NCI-H2029 (cell line): ENCODE data around the gene CCN2.

ENCODE experiments used
- DNase-seq: peaks from one replicate; lab custom pipeline; 2025; lab: John Stamatoyannopoulos, UW

Gene CCN2, protein sequence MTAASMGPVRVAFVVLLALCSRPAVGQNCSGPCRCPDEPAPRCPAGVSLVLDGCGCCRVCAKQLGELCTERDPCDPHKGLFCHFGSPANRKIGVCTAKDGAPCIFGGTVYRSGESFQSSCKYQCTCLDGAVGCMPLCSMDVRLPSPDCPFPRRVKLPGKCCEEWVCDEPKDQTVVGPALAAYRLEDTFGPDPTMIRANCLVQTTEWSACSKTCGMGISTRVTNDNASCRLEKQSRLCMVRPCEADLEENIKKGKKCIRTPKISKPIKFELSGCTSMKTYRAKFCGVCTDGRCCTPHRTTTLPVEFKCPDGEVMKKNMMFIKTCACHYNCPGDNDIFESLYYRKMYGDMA

DNA sequence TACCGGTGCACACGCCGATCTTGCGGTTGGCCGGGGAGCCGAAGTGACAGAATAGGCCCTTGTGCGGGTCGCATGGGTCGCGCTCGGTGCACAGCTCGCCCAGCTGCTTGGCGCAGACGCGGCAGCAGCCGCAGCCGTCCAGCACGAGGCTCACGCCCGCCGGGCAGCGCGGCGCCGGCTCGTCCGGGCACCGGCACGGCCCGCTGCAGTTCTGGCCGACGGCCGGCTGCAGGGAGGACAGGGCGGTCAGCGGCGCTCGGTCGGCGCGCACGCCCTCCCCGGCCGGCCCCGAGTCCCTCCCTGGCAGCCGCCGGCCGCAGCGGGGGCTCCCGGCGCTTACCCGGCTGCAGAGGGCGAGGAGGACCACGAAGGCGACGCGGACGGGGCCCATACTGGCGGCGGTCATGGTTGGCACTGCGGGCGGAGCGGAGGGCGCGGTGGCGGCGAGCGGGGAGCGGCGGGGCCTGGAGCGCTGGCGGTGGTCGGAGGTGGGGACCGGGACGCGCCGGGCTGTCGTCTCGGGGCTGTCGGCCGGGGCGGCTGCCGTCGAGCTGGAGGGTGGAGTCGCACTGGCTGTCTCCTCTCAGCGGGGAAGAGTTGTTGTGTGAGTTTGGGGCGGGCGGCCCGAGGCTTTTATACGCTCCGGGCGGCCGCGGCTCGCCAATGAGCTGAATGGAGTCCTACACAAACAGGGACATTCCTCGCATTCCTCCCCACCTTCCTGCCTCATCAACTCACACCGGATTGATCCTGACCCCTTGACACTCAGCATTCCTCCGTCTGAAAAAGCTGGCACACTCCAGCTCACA lies at the start of gene CCN2:
Gene CCN2 (minus strand): TSS at position 606 of the 809 bp plus-strand sequence. CDS start 200 bp downstream, at position 406.
- no peak for DNase-seq

DNA sequence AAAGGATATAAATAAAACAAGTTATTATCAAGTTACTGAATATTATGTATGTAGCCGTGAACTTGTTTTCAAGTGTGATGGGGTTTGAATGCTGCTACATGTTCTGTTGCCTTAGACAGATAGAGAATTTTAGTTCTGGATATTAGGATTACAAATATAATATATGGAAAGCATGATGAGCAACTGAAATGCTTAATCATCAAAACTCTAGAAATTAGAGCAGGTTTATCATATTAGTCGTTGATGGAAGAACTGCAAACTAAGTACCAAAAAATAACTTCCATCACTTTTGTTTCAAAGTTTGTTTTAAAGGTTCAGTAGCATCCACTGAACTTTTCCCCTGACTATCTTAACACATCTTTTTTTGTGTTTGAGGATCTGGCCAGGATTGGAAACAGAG lies 49.1 kb upstream of the CCN2 start:
- no peak for DNase-seq

DNA sequence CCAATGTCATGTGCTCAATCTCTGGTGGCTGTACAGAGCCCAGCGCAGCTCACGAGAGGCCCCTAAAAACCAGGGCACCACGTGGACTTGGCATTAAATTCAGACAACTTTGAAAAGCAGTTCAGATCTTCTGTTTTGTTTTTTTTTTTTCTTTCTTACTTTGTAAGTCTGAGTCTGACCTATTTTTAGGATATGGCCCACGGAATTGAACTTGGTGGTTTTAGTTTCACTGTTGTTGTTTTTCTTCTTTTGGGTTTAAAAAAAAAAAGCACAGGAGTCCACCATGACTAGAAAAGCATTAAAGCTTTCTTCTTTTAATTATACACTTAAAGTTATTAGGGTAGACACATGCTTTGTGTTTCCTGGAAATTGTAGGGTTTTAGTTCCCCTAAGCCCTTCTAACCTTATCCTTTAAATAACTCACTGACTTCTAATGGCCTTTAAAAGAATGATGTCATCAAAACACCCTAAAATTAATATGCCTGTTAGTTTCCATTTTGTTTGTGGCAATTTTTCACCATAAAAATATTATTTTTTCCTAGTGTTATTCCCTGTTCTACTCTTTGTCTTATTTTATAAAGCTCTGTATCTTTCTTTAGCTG lies 48.5 kb upstream of the CCN2 start:
- no peak for DNase-seq

DNA sequence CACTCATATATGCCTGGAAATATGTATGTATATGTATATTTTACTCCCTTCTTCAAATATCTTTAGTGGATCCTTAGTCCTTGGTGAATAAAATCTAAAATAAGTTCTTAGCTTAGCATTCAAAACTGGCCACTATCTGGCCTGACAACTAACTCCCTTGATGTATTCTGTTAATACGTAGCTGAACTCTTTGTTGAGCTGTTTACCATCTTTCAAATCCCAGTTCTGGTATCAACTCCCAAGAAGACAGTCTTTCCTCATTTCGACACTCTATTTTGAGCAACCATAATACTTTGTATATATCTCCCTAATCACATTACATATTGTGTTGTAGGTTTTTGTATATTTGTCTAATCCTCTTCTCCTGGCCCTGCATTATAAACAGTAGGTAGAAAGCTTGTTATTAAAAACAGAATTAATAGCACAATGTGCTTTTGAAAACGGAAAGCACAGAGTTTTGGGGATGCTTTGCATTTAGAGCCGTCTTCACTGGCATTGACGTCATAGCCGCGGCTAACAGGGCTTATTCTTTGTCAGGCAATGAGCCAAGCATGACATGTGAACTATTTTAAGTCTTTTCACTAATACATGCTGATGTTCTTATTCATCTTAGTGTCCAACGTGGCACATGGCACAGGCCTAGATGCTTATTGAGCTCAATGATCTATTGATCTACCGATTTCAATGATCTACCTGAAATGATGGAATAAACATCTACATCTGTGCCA lies 47.2 kb upstream of the CCN2 start:
- DNase-seq: no peak

DNA sequence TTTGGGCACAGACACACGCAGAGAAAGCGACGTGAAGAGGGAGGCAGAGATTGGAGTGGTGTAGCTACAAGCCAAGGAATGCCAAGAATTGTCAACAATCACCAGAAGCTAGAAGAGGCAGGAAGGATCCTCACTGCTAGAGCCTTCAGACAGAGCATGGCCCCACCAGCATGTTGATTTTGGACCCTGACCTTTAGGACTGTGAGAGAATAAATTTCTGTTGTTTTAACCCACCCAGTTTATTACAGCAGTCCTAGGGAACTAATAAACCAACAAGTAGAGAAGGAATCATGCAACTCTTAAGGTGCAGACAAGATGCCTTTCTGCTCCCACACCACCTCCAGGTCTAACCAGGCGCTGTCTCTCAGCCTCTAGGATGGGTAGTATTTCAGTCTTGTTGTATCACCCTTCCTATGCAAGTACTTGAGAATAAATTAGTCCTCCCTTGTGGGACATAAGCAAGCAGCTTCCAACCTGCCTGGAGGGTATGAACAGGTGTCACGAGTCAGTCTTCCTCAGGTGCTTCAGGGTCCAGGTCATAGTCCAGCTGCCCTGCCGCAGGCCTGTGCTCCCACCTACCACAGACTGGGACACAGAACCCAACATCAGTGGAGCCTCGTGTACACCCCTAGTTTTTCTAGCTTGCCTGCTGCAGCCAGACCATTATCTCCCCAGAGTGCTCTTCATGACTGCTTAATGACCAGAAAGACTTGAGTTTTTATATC lies 46.4 kb upstream of the CCN2 start:
- no peak for DNase-seq

DNA sequence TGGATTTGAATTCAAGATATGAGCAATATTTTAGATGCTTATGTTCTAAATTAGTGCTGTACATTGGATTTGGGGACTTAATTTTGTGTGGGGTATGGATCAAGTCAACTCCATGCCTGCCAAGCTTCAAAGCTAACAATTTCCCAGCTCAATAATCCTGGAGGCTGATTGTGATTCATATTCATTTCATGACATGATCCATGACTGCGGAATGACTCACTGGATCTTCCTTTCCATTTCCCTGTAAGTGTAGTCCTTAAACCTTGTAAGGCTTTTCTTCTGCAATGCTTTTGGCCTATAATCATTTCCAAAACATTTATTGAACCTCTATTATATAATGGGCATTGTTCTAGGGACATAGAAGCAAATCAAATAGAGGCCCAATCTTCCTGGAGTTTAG lies 44.7 kb upstream of the CCN2 start:
- no peak for DNase-seq

DNA sequence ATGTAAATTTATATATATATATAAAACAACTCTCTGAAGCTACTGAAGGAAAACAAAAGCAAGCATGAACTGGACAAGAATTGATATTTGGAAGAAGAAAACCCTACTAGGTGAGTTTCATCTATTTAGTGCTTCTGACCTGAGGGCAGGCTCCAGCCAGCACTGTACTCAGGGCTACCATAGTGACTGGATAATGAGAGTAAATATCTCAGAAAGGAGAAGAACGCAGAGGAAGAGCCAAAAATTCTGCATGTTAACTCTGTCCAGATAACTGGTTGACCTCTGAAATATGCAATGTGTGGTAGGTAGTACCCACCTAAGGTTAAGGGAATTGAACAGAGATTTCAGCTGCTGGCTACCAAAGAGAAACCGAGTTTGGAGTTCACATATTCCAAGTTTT lies 41.4 kb upstream of the CCN2 start:
- no peak for DNase-seq

DNA sequence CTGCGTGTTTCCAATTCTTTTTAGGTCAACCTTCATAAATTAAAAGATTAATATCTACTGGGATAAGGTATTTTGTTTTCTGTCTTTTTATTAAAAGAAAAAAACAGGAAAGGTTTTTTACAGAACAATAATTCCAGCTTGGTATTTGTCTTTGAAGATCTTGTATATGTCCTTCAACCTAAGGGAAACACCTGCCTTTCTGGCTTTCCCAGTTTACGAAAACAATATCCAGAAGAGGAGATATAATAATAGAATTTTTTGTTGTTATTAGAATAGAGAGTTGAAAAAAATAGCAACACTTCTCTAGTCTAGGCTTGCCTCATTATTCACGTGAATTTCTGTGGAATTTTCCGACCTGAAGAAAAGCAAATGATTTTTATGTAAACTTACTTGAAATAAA lies 37.9 kb upstream of the CCN2 start:
- DNase-seq: no peak

DNA sequence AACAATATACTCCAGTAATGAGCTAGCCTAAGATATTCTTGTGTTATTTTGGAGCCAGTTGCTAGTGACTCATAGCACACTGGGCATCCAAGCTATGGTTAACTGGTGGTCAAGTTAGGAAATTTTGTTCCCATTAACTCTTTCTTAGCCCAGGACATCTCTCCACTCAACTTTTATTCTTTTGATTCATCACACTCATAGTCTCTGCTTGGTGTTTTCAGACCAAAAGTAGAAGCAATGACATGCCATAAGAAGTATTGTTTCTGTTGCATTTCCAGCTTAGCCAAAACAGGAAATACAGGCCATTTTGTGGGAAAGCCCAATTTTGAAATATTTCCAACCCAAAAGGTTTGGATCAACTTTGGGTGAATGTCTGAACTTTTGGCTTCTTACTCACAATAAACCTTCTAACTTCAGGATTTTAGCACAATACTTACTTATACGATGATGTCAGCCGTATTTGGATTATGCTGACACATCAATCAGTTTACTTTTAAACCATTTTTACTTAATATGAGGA lies 31.6 kb upstream of the CCN2 start:
- DNase-seq: no peak

DNA sequence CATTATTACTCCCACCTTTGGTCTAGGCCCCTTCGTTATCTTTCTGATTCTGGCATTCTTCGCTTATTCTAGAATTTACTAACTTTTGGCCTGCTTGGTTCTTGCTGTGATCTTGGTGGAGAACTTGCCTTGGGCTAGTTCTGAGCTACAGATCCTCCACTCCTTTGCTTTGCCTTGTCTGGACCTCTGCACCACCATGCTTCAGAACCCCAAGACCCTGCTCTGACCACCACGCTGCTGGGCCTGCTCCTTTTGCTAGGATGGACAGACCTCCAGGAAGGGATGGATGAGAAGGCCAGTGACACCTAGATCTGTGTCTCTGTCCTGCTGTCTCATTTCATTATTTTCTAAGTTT lies 30.4 kb upstream of the CCN2 start:
- no peak for DNase-seq

DNA sequence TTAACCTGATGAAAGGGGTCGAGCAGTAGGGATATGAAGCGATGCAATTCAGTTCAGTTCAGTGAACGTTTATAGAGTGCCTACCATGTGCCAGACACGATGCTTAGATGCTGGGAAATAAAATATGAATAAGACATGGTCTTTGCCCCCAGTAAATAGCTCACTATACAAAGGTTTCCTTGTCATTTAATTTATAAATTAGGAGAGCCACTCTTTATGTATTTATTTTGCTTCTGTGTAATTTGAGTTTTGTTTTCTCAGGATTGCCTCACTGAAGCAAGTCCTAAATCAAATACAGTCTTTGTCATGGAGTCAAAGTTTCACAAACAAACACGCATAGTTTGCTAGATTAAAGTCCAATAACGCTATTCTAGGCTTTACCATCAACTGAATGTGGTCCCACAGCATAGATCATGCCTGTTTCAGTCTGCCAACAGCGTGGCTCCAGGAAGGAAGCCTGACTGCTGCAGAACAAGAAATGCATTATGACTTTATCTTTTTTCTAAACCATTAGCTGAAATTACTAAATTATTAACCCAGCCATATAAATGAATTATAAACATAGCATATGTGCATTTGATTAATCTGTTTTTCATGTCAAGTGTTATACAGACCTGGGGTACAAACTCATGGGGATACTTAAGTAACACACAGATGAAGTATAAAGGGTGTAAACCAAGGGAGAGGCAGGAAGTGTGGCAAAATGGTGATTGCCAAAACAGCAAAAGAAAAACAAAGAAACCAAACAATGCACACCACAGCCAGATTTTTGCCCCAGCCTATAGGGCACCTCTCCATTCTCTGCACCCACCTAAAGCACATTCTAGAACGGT lies 29.8 kb upstream of the CCN2 start:
- no peak for DNase-seq

DNA sequence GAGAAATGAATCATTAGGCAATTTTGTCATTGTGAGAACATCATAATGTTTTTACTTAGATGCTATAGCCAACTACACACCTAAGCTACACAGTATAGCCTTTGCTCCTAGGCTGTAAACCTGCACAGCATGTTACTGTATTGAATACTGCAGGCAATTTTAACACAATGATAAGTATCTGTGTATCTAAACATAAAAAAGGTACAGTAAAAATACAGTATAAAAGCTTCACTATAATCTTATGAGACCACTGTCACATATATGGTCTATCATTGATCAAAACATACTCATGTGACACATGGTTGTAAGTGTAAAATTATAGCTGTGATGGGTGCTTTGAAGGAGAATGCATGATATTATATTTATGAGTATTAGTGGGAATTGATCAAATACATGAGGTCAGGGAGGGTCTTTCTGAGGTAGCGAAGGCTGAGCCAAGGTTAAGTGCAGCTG lies 29.2 kb upstream of the CCN2 start:
- no peak for DNase-seq

DNA sequence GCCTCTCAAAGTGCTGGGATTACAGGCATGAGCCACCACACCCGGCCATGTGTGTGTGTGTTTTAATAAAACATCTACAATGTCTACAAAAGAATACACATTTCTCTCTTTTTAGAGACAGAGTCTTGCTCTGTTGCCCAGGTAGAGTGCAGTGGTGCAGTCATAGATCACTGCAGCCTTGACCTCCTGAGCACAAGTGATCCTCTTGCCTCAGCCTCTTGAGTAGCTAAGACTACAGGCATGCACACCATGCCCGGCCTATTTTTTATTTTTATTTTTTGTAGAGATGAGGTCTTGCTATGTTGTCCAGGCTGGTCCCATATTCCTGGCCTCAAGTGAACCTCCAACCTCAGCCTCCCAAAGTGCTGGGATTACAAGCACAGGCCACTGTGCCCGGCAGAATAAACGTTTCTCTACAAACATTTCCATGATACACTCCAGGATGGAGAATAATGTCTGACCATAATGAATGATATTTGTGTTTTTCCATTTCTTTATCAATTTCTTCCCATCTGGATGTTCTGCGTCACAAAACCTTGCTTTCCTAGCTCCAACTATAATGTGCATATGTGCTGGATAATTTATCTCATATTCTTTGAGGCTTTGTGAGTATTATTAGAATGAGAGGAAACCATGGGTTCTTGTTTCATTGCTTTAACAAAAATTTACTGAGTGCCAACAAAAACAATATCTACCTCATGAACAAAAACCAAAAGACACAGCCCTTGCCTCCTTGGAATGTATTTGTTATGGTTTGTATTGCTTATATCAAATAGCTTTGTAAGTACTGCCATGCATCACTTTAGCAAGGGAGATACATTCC lies 28.6 kb upstream of the CCN2 start:
- DNase-seq: no peak

DNA sequence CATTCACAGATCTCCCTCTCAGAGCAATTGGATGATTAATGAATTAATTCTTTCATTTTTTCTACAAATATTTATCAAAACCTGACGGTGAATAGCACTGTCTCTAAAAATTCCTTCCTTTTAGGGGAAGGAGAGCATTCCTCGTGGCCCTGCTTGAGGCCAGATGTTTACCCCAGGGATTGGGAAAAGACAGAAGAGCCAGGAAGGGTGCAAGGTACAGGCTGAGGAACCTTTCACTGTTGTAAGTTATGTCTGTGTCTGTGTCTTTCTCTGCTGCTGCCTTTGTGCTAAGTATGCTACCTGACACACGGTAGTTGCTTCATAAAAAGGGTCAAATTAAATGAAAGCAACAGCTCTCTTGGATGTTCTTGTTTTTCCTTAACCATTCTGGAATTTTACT lies 27.4 kb upstream of the CCN2 start:
- no peak for DNase-seq

DNA sequence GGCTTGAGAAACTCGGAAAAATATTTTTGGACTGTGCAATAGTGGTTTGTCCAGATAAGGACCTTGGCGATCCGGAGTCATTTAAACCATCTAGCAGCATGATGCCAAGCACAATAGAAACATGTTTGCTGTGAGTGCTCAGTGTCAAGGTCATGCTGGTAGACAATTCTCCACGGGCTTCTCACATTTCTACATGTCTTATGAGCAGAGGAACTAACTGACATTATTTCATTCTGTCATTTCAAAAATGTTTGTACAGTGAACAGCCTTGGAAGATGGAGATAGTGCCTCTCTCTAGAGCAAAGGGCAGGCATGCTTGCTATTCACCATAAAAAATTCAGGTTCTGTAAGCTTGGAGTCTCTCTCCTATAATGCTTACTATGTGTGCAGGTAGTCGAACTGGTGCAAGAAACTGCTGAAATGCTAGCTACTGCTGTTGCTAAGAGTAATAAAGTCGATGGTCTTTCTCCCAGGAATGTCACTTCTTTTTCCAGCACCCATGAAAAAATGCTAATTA lies 25.4 kb upstream of the CCN2 start:
- DNase-seq: no peak

DNA sequence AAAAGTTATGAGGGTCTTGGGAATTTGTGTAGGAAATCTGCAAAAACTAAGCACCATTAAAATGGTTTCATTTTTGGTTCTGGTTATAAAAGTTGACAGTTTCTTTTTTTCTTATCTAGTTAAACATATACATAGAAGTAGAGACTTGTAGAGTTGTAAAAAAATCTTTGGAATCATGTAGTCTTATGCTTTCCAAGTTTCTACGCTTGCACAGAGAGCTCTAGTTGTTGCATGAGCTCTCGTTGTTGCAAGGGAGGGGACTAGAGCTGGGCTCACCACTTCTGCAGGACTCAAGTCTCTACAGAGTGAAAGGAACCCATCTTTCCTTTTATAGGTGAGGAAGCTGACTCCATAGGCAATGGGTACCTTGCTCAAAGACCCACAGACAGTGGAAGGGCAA lies 21.6 kb upstream of the CCN2 start:
- DNase-seq: no peak

DNA sequence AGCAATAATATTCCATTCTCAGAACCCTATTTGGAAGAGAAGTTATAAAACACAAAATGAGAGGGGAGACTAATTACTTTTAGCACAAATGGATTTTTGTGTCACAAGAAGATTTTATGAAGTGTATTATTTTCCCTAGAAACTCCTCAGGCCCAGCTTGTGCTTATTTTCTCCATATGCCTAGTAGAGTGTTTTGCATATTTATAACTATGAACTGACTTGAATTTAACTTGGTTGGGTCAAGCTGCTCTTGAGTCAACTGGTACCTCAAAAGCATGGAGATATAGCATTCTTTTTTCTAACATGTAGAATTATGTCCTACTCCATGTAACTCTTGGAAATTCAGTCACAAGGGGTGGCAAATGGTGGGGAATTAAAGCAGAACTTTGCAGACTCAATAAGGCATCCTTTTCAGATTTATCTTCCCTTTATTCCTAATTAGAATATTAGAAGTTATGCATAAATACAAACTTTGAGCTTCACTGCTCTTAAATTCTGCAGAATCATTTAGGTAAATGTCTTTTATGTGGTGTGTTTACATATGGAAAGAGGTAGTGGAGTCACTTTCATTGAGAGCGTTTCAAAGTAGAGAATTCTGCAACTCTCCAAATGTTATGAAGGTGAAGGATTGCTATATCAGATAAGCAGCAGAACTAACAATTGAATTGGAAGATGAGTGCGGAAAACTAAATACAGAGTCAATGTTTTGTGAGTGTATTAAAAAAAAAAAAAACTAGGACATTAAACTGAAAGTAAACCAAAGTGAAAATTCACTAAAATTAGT lies 19.1 kb upstream of the CCN2 start:
- no peak for DNase-seq

DNA sequence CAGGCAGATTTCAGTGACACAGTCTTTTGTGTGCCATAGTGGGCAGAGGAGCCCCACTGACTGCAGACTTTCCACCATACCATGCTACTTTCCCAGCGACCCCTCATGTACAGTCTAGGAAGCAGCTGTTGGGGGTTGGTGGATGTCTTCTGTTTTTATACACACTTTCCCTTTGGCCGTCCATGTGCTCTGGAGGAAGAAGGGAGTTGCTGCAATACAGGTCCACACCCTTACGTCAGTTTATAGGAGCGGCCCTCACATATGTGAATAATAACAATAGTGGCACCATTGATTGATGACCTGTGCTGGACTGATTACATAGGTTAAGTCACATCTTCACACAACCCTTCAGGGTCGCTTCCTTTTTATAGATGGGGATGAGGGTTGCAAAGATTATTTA lies 17.5 kb upstream of the CCN2 start:
- no peak for DNase-seq

DNA sequence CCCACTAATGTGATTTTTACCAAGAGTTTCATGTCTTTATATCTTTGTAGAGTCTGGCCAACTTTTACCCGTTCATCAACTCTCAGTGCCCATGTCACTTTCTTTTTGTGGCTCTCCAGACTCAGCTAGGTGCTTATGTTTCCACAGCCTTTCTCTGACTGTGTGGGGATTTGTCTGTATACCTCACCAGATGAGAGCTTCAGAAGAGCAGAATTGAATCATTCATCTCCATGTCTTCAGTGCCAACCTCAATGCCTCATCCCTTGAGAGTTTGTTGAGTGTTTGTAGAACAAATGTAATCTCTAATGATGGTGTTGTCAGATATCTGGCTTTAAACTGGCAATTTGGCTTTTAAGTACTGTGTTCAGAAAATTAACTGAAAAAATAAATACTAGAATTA lies 16.8 kb upstream of the CCN2 start:
- no peak for DNase-seq
